Stimulated activated CD4-positive, alpha-beta T cell treated with anti-CD3 and anti-CD28 coated beads, Interleukin-15, amount 100 ng/mL, for 24 hours (primary cell): ENCODE data around the gene GEMIN2.
A peak's percentile ranks its signal among the peaks of the same experiment; 100 is the strongest.
"Not testable (repeated sequence)": the region's sequence is repeated elsewhere in the genome, so short reads cannot be mapped to it uniquely, and the experiment has no call there.

Experiments
- DNase-seq: peaks from one replicate; pipeline ENCODE4 v3.0.0-alpha.2; 2020

GEMIN2 gene

DNA sequence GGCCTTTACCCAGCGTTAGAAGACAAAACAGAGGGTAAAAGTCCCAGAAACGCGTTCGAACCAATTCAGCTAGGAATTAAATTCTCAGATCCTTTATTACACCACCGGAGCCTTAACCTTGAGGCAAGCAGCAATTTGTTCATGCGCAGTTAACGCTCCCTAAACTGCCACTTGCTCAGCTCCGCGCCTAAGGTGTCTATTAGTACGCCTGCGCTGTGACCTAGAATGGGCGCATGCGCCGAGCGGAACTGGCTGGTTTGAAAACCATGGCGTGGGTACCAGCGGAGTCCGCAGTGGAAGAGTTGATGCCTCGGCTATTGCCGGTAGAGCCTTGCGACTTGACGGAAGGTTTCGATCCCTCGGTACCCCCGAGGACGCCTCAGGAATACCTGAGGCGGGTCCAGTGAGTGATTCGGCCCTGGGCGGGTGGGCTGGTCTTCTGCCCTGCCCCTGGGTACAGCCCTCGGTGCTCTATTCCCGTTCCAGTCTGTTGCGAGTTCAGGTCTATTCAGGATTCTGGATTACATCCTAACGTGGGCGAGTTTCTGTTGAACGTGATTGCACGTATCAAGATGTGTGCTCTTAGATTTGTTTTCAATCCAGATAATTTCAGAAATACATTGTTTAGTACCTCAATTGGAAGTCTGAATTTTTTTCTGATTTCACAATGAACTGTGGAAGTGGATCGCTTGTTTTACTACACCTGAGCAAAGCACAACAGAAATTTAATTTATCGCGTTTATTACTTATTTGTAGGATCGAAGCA, at the start of gene GEMIN2:
Gene GEMIN2 (plus strand): TSS at position 251 of the 766 bp plus-strand sequence. CDS start 16 bp downstream, at position 267.
- DNase-seq: peak; percentile 95

GRCh38 chr14:39069169-39069805, 44.8 kb upstream of the GEMIN2 start:
- not testable (repeated sequence) for DNase-seq

DNA sequence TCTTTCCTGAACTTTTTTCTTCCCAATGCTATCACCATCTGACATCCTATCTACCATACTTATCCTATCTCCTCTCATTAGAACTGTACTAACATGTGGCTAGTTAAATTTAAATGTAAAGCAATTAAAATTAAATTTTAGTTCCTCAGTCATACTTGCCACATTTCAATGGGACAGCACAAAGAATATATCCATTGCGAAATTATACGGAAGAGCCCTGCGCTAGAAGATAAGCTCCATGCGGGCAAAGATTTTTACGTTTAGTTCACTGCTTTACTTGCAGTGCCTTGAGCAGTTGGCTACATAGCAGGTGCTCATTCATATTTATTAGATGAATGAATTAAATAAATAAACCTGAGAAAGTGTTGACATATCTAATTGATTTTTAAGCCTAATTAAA, 44.2 kb upstream of the GEMIN2 start:
- DNase-seq: no peak

GRCh38 chr14:39071096-39071495, 43.0 kb upstream of the GEMIN2 start:
- DNase-seq: no peak

DNA sequence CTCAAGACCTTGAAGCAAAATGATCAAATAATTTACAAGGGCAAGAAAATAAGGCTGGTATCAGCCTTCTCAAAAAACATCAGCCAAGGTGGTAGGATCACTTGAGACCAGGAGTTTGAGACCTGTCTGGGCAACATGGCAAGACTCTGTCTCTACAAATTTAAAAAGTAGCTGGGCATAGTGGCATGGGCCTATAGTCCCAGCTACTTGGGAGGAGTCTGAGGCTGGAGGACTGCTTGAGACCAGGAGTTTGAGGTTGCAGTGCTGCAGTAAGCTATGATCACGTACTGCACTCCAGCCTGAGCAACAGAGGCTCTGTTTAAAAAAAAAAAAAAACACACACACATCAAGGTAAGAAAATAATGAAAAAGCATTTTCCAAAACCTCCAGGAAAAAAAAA, 33.2 kb upstream of the GEMIN2 start:
- DNase-seq: no peak

GRCh38 chr14:39083127-39083526, 31.0 kb upstream of the GEMIN2 start:
- no peak for DNase-seq

- DNase-seq: no peak
These were observed 28.2 kb upstream of the GEMIN2 start for GRCh38 chr14:39085933-39086332.

DNA sequence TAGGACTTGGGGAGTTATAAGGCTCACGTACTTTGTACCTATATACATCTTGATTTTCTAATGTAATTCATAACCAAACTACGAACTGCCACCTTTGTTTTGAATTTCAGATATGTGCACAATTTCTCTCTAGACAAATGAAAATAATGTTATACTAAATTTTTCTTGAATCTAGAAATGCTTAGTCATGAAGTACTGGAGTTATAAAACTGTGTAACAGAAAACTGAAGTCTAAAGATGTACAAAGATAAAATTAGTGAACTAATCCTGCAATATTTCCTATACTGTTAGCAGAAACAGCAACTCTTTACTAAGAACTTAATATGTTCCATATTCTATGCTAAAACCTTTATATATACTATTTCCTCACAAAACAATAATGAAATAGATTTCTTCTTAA, 26.6 kb upstream of the GEMIN2 start:
- DNase-seq: no peak

DNA sequence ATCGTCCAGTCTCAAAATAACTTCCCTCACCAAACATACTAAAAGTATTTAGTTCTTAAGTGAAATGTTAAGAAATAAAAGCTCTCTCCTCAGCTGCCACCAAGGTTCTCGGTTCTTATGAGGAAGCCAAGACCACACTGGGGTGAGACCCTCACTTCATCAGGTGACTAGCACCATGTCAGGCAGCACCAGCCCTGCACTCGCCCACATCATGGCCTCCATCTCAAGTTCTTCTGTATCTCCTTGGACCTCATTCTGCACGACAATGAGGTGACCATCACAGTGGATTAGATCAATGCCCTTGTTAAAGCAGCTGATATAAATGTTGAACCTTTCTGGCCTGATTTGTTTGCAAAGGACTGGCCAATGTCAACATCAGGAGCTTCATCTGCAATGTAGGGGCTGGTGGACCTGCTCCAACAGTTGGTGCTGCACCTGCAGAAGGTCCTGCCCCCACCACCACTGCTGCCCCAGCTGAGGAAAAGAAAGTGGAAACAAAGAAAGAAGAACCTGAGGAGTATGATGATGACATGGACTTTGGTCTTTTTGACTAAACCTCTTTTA, 23.5 kb upstream of the GEMIN2 start:
- no peak for DNase-seq

DNA sequence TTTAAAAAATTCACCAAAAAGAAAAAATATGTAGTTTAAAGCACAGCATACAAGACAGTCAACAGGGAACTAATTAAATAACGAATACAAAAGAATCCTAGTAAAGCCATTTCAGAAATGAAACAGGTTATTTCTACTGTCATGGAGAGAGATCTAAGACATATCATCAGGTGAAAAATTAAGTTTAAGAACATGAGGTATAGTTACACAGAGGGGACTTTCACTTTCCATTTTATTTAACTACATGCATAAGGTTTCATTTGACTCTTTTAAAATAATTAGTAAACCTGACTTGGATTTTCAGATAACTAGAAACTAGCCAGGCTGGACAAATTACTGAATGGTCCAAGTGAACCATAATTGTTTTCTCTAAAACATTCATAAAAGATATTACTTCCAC, 22.4 kb upstream of the GEMIN2 start:
- no peak for DNase-seq

- DNase-seq: no peak
These were observed 19.6 kb upstream of the GEMIN2 start for GRCh38 chr14:39094515-39094914.

DNA sequence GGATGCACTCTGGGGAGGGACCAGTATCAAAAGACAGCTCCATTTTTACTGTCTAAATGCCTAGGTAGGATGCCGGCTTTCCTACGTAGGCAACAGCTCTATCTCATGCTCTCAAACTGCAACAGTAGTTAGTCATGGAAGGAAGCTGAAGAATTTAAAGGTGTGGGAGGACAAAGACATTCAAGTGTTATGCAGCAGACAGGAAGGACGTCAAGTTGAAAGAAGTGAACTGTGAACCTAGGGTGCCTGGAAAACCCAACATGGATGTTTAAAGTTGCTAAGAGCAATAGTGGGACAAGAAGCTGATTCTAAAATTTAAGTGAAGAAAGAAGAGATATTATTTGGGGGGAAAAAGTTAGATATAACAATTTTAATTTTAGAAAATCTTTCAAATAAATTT, 17.0 kb upstream of the GEMIN2 start:
- peak; percentile 26 for DNase-seq

DNA sequence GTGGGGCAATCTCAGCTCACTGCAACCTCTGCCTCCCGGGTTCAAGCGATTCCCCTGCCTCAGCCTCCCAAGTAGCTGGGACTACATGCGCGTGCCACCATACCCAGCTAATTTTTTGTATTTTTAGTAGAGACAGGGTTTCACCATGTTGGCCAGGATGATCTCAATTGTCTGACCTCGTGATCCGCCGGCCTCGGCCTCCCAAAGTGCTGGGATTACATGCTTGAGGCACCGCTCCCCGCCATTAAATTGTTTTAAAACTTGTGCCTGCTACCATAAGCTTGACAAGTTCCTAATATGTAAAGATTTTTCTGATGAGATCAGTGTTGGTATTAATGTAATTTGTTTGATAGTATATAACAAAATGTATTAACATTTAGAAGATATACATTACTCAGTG, 14.9 kb upstream of the GEMIN2 start:
- not testable (repeated sequence) for DNase-seq

DNA sequence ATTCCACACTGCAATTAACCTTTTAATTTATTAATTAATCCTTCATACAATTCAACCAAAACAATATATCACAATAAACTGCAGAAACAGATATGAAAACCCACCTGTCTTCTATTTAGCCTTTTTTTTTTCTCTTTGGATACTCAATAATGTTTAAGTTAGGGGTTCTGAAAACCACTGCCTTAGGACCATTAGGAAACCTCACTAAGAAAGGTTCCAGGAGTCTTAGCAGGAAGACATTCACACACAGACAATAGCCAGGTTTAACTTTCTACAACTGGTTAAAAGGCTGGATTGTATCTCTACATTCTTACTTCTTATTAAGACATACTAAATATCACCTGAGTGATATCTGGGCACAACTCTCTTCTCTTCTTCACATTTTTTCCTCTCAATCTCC, 14.4 kb upstream of the GEMIN2 start:
- DNase-seq: no peak

DNA sequence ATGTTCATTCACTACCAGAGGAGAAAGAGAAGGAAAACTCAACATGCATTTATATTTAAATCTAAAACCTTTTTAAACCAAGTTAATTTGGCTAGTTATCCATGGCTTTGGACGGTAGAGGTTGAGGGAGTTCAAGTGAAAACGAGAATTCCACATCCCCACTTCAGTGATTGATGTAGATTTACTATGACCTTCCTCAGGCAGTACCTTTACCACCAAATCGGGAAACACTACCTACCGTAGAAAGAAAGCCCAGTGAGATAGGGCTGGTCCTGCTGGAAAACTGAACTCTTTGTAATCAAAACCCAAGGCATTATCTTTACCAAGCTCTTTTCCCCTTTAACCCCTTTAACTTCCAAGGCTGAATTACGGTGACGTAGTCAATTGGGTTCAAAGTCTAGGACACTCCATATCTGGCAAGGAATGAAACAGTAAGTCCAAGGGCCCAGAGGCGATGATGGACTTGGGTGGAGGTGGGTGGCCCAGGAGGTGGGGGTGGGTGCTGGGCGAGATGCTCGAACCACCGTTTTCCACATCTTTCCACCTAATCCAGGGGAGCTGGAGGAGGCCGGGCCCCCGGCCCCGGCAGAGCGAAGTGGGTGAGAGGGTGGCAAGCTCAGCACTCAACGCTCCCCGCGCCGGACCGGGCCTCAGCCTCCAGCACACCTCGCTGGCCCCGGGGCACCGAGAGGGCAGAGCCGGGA, 11.7 kb upstream of the GEMIN2 start:
- DNase-seq: no peak

GRCh38 chr14:39102969-39103957, 10.9 kb upstream of the GEMIN2 start, which contains the start of gene SEC23A:
SEC23A (minus strand) TSS chr14:39103235; CDS start chr14:39096118, 7,117 bp downstream.
- peak; percentile 92 for DNase-seq

GRCh38 chr14:39104078-39104801, 9.9 kb upstream of the GEMIN2 start:
- DNase-seq: not testable (repeated sequence)

GRCh38 chr14:39107591-39107996, 6.5 kb upstream of the GEMIN2 start:
- DNase-seq: no peak

GRCh38 chr14:39108791-39109190, 5.3 kb upstream of the GEMIN2 start:
- no peak for DNase-seq

DNA sequence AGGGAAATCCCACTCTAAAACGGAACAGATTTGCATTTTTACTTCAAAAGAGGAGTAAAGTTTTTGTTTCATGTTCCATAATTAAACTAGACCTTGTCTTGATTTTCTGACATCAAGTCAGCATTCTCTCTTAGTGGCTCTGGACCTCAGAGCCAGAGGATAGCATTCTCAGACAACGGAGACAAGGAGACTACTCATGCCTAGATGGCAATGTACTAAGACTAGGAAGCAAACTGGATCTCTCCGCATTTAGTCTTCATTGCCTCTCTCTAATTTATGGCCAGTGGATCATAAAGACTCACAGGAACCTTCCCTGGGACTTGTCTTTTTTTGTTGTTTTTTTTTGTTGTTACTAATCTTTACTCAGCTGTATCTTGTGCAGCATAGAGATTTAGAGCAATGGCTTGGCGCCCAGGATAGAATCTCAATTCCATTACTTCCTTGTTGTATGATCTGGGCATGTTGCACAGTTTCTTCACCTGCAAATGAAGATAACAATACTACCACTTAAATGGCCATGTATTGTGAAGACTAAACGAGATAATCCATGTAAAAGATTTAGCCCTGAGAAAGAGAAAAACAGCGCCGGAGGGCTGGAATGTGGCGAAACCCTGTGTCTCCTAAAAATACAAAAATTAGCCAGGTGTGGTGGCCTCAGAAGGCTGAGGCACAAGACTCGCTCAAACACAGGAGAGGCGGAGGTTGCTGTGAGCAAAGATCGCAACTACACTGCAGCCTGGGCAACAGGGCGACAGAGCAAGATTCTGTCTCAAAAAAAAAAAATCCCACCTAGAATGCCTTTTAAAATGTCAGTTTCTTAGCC, 4.0 kb upstream of the GEMIN2 start:
- no peak for DNase-seq

DNA sequence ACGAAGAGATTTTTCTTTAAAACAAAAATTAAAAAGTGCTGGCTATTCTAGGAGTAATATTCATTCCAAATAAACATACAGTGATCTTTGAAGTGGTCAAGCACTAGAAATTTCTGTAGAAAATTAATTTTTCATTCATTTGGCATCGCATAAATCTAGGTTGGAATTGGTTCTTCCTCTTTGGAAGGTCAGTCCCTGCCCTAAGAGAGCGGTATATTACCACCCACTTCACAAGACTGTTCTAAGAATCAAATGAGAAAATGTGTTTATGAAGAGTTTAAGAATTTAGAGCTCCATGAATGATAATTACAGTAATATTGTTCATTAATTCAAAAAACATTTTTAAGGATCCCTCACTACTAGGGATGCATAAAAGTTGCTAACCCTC, 444 bp upstream of the GEMIN2 start:
- no peak for DNase-seq
